ENCODE results near the gene B3GNT5. TPM values are rescaled to one million over a fixed set of nuclear protein-coding genes. Genes with fewer than 3 reads are reported as not detected.
A peak's percentile ranks its signal among the peaks of the same experiment; 100 is the strongest.

Gene B3GNT5
- total RNA-seq, 2 experiments from 2014 or later: 0.60 to 0.78 TPM

DNA sequence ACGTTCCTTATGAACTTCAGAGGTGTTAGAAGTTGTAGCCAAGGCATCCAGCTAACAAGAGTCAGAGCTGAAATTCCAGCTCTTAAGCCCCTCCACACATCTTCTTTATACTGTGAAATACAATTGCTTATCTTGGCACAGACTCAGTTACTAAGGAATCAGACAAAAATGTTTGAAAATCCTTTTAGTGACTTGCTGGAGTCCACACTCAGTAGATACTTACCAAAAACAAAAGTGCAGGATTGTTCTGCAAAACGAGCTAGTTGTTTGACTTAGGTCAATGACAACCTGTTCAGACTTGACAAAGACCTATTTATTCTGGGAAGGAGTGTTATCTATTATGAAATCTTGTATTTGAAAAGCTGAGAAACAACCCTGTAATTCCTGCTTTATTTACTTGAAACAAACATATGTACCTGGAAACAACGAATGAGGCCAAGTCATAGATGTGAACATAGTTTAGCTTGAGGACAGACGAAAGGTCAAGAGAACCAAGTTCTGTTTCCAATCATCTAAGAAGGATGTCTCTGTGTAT lies 38.5 kb downstream of the B3GNT5 start:
- Mint-ChIP-seq H3K4me1 (peaks cover 7% of the 10 kb centered on the region), H3K27me3 (no peaks in the 10 kb centered on the region), H3K9me3 (no peaks in the 10 kb centered on the region), H3K36me3 (ENCODE audit: low read depth) (peaks cover 11% of the 10 kb centered on the region), H3K27ac (no peak overlapping the region), H3K4me3 (no peak overlapping the region)
- CTCF ChIA-PET: interaction anchor here (0.5 to 1.2 kb wide), 2 partner anchors 22 to 960 kb away, joined by 3 to 6 read pairs; no protein-coding TSS in a partner anchor
- POLR2A ChIA-PET: no interaction called here
- no peak for DNase-seq

DNA sequence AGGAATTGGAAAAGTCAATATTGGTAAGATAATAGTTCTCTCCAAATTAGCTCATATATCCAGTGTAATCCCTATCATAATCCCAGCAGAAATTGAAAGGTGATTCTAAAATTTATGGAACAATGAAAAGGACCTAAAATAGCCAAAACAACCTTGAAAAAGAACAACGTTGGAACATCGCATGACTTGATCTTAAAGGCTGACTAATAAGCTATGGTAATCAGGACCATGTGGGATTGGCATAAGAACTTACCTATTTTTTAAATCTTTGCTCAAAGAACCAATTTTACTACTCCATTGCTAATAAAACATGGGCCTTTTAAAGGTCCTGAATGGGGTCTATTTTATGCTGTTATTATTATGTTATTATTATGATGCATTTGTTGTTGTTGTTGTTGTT lies 40.9 kb downstream of the B3GNT5 start:
- Mint-ChIP-seq H3K27ac (no peak overlapping the region), H3K27me3 (no peaks in the 10 kb centered on the region), H3K4me3 (no peak overlapping the region), H3K36me3 (ENCODE audit: low read depth) (peaks cover 11% of the 10 kb centered on the region), H3K9me3 (no peaks in the 10 kb centered on the region), H3K4me1 (no peaks in the 10 kb centered on the region)
- POLR2A ChIA-PET: no interaction called here
- CTCF ChIA-PET: no interaction called here
- no peak for DNase-seq

DNA sequence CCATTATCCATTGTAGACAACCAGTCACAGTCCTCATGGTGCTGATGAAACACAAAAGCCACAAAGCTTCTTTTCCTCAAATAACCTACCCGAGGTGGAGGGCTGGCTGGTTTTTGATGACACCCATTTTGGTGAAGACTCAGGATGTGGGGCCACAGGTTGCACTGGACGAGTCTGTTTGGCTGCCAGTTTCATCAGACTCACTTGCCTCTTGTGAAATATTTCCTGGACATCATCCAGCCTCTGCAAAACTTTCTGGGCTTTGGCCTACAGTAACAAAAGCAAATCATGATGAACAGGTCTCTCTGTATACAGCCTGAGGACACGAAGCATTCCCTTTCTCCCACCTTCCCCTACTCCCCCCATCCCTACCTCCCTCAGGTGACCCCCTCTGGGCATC lies 42.2 kb downstream of the B3GNT5 start:
- H3K27me3 Mint-ChIP-seq: no peaks in the 10 kb centered on the region
- H3K27ac Mint-ChIP-seq: no peak overlapping the region
- no peak overlapping the region for H3K4me3 Mint-ChIP-seq
- no peaks in the 10 kb centered on the region for H3K9me3 Mint-ChIP-seq
- no peak for DNase-seq
- ChIA-PET CTCF (no interaction called here), POLR2A (no interaction called here)
- H3K36me3 Mint-ChIP-seq (ENCODE audit: low read depth): peaks cover 9% of the 10 kb centered on the region
- no peaks in the 10 kb centered on the region for H3K4me1 Mint-ChIP-seq

DNA sequence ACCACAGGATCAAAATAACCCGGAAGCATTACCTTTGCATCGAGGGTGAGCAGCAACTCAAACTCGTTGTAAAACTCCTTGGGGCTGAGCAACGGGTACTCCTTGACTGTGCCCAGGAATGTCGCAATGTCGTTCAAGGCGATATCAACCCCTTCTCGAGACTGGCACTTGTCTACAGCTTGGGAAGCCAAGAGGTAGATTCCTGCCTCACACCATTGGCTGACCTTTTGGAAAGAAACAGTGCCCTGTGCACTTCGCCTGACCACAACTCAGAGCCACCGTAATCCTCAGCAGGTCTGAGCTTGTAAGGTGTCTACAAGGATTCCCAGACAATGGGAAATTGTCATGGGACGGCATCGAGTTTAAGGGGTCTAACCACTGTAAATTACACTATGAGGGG lies 43.9 kb downstream of the B3GNT5 start:
- Mint-ChIP-seq H3K27me3 (no peaks in the 10 kb centered on the region), H3K36me3 (ENCODE audit: low read depth) (peaks cover 9% of the 10 kb centered on the region)
- CTCF ChIA-PET: interaction anchor here (0.8 kb wide), 1 partner anchor 11 kb away, joined by 3 read pairs; no protein-coding TSS in a partner anchor

DNA sequence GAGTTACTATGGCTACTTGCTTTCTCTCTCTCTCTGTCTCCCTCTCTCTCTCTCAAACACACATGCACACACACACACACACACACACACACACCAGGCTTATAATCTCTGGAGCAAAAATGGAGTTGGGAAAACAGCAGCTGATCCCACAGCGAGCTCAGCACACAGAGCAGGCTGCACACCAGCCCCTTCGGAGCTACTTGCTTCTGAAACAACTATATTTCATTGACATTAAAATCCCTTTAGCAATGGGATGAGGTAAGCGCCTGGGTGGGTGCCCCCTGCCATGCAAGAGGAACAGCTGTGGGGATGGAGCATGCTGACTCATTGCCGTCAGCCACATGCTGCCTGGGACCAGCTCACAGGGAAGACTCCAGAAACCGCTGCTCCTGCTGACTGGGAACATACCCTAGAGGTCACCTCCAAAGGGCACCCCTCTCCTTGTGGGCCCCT lies 45.7 kb downstream of the B3GNT5 start:
- no peaks in the 10 kb centered on the region for H3K9me3 Mint-ChIP-seq
- H3K4me1 Mint-ChIP-seq: peaks cover 14% of the 10 kb centered on the region
- ChIA-PET POLR2A (interaction anchor here (0.8 kb wide), 1 partner anchor 11 kb away, joined by 3 read pairs; no protein-coding TSS in a partner anchor), CTCF (interaction anchor here (0.7 to 1.7 kb wide), 2 partner anchors 11 to 13 kb away, joined by 3 to 6 read pairs; no protein-coding TSS in a partner anchor)
- H3K27me3 Mint-ChIP-seq: no peaks in the 10 kb centered on the region
- DNase-seq: no peak
- H3K27ac Mint-ChIP-seq: no peak overlapping the region
- no peak overlapping the region for H3K4me3 Mint-ChIP-seq
- H3K36me3 Mint-ChIP-seq (ENCODE audit: low read depth): peaks cover 13% of the 10 kb centered on the region

More for the DNA sequence above, 43.9 kb downstream of the B3GNT5 start:
- no peak overlapping the region for H3K27ac Mint-ChIP-seq
- H3K4me3 Mint-ChIP-seq: no peak overlapping the region
- no peak for DNase-seq
- POLR2A ChIA-PET: interaction anchor here (1.7 kb wide), 1 partner anchor 11 kb away, joined by 4 read pairs; no protein-coding TSS in a partner anchor
- peaks cover 6% of the 10 kb centered on the region for H3K4me1 Mint-ChIP-seq
- no peaks in the 10 kb centered on the region for H3K9me3 Mint-ChIP-seq

DNA sequence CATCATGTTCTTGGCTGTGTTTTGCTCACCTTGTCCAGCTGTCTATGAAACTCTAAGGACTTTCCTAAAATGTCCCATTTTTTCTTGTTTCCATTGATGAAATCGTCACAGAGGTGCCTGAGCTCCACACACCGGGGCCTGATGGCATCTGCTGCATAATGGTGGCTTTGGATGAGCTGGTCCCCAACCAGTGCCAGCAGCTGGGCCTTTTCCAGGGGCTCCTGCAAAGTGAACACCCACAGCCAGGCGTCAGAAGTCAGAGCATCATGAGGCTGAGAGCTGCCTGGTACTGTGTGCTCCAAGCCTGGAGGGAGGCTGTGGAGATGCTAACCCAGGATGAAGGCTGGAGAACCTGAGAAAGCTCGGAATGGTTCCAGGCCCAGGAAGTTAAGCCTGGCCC lies 46.9 kb downstream of the B3GNT5 start:
- DNase-seq: no peak
- H3K27ac Mint-ChIP-seq: no peak overlapping the region
- H3K27me3 Mint-ChIP-seq: no peaks in the 10 kb centered on the region
- ChIA-PET CTCF (interaction anchor here (1.7 kb wide), 1 partner anchor 14 kb away, joined by 6 read pairs; no protein-coding TSS in a partner anchor), POLR2A (no interaction called here)
- H3K9me3 Mint-ChIP-seq: no peaks in the 10 kb centered on the region
- H3K4me1 Mint-ChIP-seq: peaks cover 17% of the 10 kb centered on the region
- no peak overlapping the region for H3K4me3 Mint-ChIP-seq
- peaks cover 16% of the 10 kb centered on the region for H3K36me3 Mint-ChIP-seq (ENCODE audit: low read depth)

DNA sequence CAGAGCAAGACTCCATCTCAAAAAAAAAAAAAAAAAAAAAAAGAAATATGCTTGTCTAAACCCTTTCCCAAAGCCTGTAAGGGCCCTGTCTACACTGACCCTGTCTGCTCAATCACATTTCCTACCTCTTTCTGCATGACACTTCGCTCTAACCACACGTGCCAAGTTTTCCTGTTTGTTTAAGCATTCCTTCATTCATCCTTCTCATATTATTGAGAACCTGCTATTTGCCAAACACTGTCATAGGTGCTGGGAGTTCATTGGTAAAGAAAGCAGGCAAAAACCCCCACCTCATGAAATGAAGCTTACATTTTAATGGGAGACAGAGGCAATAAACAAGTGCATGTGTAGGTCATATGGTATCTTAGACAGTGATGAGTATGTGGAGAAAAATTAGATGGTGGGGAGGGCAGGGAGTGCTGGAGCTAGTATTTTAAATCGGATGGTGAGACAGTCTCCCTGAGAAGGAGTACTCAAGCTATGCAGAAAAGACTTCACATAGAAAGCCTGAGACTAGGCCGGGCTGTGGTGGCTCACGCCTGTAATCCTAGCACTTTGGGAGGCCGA lies 48.0 kb downstream of the B3GNT5 start:
- no peak overlapping the region for H3K27ac Mint-ChIP-seq
- no peaks in the 10 kb centered on the region for H3K27me3 Mint-ChIP-seq
- H3K36me3 Mint-ChIP-seq (ENCODE audit: low read depth): peaks cover 10% of the 10 kb centered on the region
- no peak overlapping the region for H3K4me3 Mint-ChIP-seq
- ChIA-PET POLR2A (interaction anchor here (1.1 kb wide), 1 partner anchor 15 kb away, joined by 6 read pairs; no protein-coding TSS in a partner anchor), CTCF (interaction anchor here (2.4 kb wide), 1 partner anchor 15 kb away, joined by 8 read pairs; no protein-coding TSS in a partner anchor)
- peaks cover 17% of the 10 kb centered on the region for H3K4me1 Mint-ChIP-seq
- DNase-seq: no peak
- no peaks in the 10 kb centered on the region for H3K9me3 Mint-ChIP-seq

DNA sequence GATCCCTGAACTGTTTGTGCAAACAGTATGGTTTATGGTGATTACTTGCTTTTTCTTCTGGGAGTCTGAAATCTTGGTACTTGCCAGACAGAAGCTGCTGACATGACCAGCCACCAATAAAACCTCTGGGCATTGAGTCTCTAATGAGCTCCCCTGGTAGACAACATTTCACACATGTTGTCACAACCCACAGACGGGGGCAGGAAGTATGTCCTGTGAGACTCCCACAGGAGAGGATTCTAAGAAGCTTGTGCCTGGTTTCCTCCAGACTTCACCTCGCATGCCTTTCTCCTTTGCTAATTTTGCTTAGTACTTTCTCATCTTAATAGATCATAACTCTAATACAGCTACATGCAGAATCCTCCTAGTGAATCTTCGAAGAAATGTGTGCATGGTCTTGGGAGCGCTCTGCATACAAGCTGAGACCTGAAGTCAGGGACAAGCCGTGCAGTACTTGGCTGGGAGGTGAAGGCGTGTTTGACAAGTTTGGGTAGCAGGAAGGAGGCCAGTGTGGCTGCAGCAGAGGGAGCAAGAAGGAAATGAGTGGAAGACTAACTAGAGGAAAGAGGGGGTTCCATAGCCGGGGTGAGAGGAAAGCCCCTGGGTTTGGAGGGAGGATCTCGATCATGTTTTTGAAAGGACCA lies 49.0 kb downstream of the B3GNT5 start:
- peaks cover 27% of the 10 kb centered on the region for H3K4me1 Mint-ChIP-seq
- H3K36me3 Mint-ChIP-seq (ENCODE audit: low read depth): peaks cover 7% of the 10 kb centered on the region
- ChIA-PET CTCF (interaction anchor here (2.4 kb wide), 1 partner anchor 16 kb away, joined by 8 read pairs; no protein-coding TSS in a partner anchor), POLR2A (interaction anchor here (1.0 to 1.2 kb wide), 3 partner anchors 9 to 180 kb away, joined by 3 to 6 read pairs (median 3); no protein-coding TSS in a partner anchor)
- no peak overlapping the region for H3K4me3 Mint-ChIP-seq
- peak; percentile 19 for DNase-seq
- H3K9me3 Mint-ChIP-seq: no peaks in the 10 kb centered on the region
- no peak overlapping the region for H3K27ac Mint-ChIP-seq
- no peaks in the 10 kb centered on the region for H3K27me3 Mint-ChIP-seq

DNA sequence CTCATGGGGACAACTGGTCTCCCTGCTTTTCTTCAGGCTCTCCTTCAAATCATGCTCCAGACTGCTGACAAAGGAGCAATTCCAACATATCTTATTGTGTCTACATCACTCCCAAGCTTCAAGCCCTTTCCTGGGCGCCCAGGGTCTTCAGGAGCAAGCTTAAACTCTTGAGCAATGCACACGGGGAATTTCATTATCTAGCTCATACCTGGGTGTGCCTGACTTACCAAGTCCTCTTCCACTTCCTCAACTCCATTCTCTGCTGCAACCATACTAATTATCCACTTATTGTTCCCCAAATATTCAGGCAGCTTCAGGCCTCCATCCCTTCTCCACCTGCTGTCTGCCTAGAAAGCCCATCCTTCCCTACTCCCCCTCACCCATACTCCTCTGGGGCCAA lies 50.6 kb downstream of the B3GNT5 start:
- peaks cover 35% of the 10 kb centered on the region for H3K4me1 Mint-ChIP-seq
- CTCF ChIA-PET: interaction anchor here (0.7 kb wide), 1 partner anchor 79 kb away, joined by 4 read pairs; no protein-coding TSS in a partner anchor

DNA sequence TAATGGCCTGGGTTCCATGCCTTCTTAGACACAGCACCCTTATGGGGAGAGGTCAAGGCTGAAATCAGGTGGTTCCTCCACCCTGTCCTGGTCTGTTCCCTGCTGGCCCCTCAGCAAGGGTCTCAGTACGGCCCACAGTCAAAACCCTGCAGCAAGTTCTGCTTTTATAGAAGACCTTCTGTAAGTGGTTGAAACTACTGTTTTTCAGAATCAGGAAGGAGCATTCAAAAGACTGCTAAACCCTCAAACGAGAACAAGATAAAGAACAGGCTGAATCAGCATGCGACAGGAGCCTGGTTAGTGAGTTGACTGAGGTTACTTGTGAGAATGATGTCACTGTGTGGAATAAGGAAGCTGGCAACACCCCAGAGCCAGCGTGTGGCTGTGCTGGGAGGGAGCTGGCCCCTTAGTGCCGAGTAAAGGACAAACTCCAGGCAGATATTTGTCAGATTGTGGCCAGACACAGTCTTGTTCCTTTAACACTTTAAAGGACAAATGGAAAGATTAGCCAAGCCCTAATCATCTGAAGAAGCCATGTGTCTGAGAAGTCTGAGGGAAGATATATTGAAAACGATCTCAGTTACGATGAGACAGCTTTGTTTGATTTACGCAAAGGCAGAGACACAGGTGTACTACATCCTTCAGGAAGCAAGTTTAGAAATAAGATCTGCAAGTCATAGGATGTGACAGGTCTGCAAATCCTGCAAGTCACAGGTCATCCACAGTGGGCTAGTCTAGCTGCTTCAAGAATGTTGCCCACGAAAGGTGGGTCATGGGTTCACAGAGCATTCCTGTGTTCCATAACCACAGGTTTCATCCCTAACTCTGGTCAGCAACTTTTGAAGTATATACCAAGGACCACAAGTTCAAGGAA lies 54.0 kb downstream of the B3GNT5 start:
- Mint-ChIP-seq H3K4me1 (peaks cover 28% of the 10 kb centered on the region), H3K4me3 (no peak overlapping the region), H3K36me3 (ENCODE audit: low read depth) (peaks cover 21% of the 10 kb centered on the region), H3K9me3 (no peaks in the 10 kb centered on the region), H3K27me3 (no peaks in the 10 kb centered on the region), H3K27ac (no peak overlapping the region)
- CTCF ChIA-PET: interaction anchor here (0.9 to 1.1 kb wide), 2 partner anchors 284 to 593 kb away, joined by 3 read pairs; no protein-coding TSS in a partner anchor
- POLR2A ChIA-PET: interaction anchor here (1.4 to 1.9 kb wide), 2 partner anchors 10 to 21 kb away, joined by 5 to 6 read pairs; no protein-coding TSS in a partner anchor
- peak; percentile 50 for DNase-seq

More for the DNA sequence above, 50.6 kb downstream of the B3GNT5 start:
- no peaks in the 10 kb centered on the region for H3K9me3 Mint-ChIP-seq
- H3K27me3 Mint-ChIP-seq: no peaks in the 10 kb centered on the region
- H3K4me3 Mint-ChIP-seq: no peak overlapping the region
- POLR2A ChIA-PET: interaction anchor here (0.7 kb wide), 1 partner anchor 10 kb away, joined by 3 read pairs; no protein-coding TSS in a partner anchor
- peaks cover 7% of the 10 kb centered on the region for H3K36me3 Mint-ChIP-seq (ENCODE audit: low read depth)
- H3K27ac Mint-ChIP-seq: no peak overlapping the region
- DNase-seq: no peak

DNA sequence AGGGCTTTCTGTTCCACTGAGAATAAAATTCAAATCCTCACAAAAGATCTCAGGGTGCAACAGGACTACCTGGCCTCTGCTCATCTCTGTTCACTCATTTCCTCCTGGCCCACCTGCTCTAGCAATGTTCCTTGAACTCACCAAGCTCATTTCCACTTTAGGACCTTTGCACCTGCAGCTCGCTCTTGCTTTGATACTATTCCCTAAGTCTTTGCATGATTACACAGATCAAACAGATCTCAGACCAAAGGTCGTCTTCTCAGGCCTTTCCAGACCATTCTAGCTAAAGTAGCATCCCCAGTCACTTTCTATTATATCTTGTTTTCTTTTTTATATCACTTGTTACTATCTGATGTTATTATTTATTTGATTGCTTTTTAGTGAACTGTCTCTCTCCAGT lies 54.7 kb downstream of the B3GNT5 start:
- peaks cover 21% of the 10 kb centered on the region for H3K36me3 Mint-ChIP-seq (ENCODE audit: low read depth)

DNA sequence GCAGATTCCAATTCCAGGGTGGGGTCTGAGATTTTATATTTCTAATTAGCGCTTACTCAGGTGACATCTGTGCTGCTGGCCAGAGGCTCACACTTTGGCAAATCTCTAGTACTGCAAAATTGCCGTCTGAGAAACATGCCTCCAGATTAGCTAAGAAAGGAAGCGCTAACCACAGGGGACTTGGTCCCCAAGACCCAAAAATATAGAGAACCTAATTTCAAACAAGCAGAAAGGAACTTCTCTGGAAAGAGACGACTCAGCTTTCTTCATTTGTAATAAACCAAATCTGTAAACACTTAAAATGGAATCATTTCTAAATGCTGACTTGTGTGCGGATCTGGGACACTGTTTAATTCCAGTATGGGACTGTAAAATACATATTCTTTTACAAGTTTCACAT lies 55.7 kb downstream of the B3GNT5 start:
- ChIA-PET POLR2A (no interaction called here), CTCF (no interaction called here)
- no peak for DNase-seq
- Mint-ChIP-seq H3K36me3 (ENCODE audit: low read depth) (peaks cover 17% of the 10 kb centered on the region), H3K27me3 (no peaks in the 10 kb centered on the region), H3K4me1 (peaks cover 20% of the 10 kb centered on the region), H3K27ac (no peak overlapping the region), H3K4me3 (no peak overlapping the region), H3K9me3 (no peaks in the 10 kb centered on the region)

More for the DNA sequence above, 54.7 kb downstream of the B3GNT5 start:
- Mint-ChIP-seq H3K27me3 (no peaks in the 10 kb centered on the region), H3K4me3 (no peak overlapping the region), H3K4me1 (peaks cover 24% of the 10 kb centered on the region), H3K9me3 (no peaks in the 10 kb centered on the region), H3K27ac (no peak overlapping the region)
- CTCF ChIA-PET: no interaction called here
- POLR2A ChIA-PET: no interaction called here
- DNase-seq: no peak

All from activated CD4-positive, alpha-beta memory T cell treated with anti-CD3 and anti-CD28 coated beads, Interleukin-2, amount 10 ng/mL, durations not matched to agents 7 days and 5 days (primary cell).